Hepatocyte (in vitro differentiated cells): ENCODE data around the gene ALG8.
"Not testable (repeated sequence)": the region's sequence is repeated elsewhere in the genome, so short reads cannot be mapped to it uniquely, and the experiment has no call there.

Source experiments
- EZH2phosphoT487 ChIP-seq: fragments of 200-600 bp; sonication (generic); IDR thresholded peaks from one replicate; pipeline ENCODE4 v1.6.1; 2018; ENCODE audit warnings: antibody characterized with exemption, mild to moderate bottlenecking, low read depth, moderate library complexity; ENCODE audit not compliant: unreplicated experiment, severe bottlenecking
- TF ChIP-seq, protein P1 (sequence below): fragments of 200-600 bp; sonication (generic); IDR thresholded peaks from 2 replicates; pipeline ENCODE4 v1.5.1; 2016; ENCODE audit warnings: antibody characterized with exemption, mild to moderate bottlenecking; ENCODE audit not compliant: poor library complexity

DNA sequence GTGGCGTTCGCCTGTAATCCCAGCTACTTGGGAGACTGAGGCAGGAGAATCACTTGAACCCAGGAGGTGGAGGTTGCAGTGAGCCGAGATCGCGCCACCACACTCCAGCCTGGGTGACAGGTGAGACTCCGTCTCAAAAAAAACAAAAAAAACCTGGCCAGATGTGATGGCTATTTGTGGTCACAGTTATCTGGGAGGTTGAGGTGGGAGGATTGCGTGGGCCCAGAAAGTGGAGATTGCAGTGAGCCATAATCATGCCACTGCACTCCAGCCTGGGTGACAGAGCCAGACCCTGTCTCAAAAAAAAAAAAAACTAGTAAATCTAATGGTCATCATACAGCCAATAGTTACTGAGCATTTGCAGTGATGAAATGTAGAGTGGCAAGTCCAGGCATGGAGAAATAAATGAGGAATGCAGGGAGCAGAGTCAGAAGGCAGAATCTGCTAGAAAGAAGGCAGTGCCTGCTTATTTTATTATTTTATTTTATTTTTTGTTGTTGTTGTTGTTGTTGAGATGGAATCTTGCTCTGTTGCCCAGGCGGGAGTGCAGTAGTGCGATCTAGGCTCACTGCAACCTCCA lies 79.6 kb downstream of the ALG8 start:
- not testable (repeated sequence) for TF ChIP-seq EZH2phosphoT487
- TF ChIP-seq, protein P1, sequence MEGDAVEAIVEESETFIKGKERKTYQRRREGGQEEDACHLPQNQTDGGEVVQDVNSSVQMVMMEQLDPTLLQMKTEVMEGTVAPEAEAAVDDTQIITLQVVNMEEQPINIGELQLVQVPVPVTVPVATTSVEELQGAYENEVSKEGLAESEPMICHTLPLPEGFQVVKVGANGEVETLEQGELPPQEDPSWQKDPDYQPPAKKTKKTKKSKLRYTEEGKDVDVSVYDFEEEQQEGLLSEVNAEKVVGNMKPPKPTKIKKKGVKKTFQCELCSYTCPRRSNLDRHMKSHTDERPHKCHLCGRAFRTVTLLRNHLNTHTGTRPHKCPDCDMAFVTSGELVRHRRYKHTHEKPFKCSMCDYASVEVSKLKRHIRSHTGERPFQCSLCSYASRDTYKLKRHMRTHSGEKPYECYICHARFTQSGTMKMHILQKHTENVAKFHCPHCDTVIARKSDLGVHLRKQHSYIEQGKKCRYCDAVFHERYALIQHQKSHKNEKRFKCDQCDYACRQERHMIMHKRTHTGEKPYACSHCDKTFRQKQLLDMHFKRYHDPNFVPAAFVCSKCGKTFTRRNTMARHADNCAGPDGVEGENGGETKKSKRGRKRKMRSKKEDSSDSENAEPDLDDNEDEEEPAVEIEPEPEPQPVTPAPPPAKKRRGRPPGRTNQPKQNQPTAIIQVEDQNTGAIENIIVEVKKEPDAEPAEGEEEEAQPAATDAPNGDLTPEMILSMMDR = not testable (repeated sequence)
